HG03139 (cell line): ENCODE data around the gene HSD17B8.
A peak's percentile ranks its signal among the peaks of the same experiment; 100 is the strongest.

Experiments
- ATAC-seq: cut with Tn5 transposase; IDR thresholded peaks from one replicate; pipeline ENCODE4 v1.9.1; 2021; ENCODE audit not compliant: unreplicated experiment

The HSD17B8 gene

DNA sequence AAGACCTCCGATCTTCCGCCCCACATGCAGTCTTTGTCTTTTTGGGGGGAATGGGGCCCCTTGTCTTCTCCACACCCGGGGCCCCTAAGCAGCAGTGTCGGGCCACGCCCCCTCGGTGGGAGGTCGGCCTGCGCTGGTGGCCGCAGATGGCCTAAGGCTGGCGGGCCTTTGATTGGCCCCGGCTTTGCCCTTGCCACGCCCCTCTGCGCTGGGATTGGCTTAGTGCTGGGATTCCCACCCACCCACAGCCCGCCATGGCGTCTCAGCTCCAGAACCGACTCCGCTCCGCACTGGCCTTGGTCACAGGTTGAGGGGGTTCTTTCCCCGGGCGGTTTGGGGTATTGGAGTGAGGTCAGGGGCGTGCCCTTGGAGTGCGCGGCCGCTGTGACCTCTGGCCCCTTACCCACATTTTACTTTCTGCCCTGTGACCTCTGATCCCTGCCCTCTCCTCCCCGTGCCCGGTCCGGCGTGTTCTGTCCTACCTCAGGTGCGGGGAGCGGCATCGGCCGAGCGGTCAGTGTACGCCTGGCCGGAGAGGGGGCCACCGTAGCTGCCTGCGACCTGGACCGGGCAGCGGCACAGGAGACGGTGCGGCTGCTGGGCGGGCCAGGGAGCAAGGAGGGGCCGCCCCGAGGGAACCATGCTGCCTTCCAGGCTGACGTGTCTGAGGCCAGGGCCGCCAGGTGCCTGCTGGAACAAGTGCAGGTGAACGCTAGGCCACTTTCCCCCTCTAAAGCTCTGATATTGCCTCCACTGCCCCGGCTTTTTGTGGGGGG is at the start of gene HSD17B8:
Gene HSD17B8 (plus strand): TSS at position 241 of the 776 bp plus-strand sequence. CDS start 14 bp downstream, at position 255.
- ATAC-seq, result peak; percentile 40

DNA sequence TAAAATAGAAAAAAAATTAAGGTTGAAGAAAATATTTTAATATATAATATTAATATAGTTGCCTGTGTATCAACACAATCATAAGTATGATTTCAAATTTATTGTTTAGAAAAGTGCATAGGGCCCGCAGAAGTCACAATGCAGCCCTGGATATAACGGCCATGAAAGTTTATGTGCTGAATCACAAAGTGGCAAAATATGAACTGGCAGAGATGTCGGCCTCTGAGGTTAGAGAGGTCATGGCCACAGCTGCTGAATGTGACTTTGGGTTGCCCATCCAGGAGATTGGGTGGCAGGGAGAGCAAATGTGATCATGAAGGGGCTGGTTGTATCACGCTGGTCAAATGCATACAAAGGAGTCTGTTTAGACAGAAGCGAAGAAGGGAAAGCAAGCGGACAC is 47.9 kb upstream of the HSD17B8 start:
- no peak for ATAC-seq

DNA sequence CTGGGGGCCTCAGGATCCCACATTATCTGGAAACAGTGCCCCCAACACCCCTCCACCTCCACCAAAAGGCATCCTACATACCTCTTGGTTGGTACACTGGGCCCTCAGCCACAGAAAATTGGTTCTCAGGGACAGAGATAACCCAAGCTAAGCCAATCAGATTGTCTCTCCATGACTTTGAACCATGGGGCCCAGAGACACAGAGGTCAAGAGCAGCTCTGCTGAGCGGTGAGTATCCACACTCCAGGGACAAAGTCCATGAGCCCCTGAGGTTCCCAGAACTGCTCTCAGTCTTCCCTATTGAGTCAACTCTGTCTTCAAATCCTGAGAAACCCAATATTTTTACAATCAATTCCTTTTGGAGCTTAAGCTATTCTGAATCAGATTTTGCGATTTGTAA is 47.5 kb upstream of the HSD17B8 start:
- ATAC-seq, result no peak

DNA sequence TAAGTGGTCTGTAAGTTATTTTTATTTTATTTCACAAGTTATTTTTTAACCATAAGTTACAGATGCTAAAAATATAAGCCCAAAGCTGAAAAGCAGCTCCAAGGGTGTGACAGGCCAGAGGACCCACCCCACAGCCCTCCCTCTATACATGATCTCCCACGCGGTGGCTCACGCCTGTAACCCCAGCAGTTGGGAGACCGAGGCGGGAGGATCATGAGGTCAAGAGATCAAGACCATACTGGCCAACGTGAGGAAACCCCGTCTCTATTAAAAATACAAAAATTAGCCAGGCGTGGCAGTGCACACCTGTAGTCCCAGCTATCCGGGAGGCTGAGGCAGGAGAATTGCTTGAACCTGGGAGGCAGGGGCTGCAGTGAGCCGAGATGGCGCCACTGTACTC is 44.4 kb upstream of the HSD17B8 start:
- ATAC-seq, result no peak

DNA sequence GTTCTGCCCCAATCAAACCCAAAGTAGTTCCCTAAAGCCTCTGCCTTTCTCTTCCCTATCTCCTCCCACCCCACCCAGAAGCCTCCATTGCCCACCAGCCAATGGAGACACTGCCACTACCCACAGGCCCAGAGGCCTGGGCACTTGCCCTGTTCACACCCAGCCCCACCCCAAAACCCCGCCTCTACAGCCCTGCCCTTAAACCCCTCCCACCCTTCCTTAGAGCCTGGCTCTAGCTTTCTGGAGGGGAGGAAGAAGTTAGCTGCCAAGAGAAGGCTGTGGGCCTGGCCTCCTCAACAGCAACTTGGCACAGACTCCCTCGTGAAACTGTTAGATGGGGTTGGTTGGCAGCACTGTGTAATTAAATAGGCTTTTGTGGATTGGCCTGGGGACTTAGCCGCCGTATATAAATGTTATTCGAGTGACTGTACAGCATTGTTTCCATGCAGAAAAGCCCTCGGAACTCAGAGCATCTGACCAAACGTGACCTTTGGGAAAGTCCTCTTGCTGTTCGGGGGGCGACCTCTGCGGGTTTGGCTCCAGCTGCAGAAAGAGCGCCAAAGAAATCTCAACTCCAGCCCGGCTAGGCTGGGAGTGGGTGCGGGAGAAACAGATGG is 43.6 kb upstream of the HSD17B8 start:
- no peak for ATAC-seq

DNA sequence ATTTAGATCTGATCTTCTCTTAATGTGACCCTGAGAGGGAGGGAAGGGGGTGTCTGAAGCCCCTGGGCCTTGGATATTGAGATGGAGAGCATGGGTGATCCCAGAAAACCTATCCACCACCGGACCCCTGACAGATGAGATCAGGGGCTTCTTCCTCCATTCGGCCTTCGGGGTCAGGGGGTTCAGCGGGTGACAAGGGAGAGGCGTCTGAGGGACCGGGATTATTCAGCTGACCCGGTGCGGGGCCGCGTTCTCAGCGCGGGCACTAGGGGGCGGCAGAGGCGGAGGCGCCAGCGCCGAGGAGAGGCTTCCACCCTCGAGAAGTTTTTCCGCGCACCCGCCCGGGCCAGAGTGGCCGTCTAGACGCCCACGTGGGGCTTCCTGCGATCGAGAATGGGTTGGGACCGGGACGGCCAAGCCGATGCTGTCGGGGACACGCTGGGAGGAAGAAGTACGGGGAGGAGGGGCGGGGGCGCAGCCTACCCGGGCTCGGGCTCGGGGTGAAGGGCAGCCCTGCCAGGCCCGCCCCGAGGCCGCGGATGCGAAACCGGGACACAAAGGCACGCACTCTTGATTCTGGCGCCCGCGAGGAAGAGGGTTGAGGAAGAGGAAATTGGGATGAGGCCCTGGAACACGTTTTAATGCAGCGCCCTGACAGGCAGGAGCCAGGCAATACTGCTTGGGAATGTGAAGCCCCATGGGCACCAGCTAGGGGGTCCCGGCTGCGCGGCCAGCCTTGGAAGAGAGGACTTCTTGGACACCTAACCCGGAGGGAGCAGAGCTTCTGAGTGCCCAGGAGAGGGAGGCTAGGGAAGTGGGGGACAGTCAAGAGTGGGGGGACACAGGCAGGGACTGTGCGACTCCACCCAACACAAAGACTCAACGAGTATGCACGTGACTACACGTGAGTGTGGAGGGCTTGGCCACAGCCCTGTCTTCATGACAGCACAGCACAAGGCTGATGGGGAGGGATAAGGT is 42.8 kb upstream of the HSD17B8 start:
- no peak for ATAC-seq

DNA sequence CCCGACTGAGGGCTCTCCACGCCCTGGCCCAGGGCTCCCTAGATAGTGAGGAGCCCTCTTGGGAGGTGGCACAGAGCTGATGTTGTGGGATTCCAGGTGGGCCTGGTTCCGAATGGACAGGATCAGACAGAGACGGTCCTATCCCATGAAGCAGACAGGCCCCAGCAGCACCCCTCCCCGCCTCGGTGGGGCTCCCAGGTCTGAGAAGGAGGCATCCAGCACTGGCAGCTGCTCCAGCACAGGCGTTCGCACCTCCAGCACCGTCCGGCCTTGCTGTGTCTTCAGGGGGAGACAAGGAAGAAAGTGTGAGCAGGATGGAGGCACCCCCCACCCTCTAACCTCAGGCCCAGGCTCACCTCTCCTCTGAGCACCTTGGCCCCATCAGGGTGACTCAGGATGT is 40.9 kb upstream of the HSD17B8 start:
- no peak for ATAC-seq

DNA sequence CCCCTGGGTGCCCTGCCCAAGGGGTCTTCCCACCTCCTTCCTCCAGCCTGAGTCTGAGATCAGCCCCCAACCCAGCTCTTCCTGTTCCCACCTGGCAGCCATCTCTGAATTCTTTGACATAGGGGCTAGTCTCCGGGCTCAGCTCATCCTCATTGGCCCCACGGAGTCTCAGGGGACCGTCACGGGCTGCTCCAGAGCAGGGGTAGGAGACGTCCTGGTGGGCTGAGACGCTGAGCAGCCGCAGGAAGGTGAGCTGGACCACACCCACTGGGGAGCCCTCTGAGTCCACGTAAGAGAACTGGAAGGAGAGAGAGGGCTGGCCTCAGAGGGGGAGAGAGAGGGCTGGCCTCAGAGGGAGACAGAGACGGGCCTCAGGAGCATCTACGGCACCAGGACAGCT is 40.3 kb upstream of the HSD17B8 start:
- ATAC-seq, result no peak

DNA sequence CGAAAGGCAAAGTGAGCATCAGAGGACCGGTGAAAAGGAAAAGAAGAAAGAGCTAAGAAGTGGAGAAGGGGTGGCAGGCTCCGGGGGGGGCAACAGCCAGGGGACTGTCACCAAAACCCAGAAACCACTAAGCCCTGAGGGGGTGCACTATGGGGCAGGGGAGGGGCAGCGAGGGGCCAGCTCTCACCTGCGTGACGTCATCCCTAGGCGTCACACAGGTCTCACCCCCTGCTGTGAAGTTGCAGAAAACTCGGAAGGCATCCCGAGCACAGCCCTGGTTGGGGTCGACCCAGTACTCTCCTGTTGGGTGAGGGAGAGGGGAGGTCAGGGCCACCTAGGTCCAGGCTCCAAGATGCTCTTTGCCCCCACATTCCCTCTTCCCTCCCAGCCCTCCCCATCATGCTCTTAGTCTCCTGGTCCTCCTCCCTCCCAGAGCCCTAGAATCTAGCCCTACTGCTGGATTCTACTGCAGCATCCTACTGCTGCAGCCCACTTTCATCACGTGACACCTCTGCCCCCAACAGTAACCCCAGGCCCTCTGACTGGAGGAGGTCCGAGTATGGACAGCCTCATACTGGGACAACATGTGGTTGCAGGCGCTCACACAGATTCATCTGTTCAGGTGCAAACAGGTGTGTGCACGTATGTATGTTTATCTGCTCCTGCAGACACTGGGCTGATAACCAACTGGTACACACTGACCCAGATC is 39.6 kb upstream of the HSD17B8 start:
- no peak for ATAC-seq

DNA sequence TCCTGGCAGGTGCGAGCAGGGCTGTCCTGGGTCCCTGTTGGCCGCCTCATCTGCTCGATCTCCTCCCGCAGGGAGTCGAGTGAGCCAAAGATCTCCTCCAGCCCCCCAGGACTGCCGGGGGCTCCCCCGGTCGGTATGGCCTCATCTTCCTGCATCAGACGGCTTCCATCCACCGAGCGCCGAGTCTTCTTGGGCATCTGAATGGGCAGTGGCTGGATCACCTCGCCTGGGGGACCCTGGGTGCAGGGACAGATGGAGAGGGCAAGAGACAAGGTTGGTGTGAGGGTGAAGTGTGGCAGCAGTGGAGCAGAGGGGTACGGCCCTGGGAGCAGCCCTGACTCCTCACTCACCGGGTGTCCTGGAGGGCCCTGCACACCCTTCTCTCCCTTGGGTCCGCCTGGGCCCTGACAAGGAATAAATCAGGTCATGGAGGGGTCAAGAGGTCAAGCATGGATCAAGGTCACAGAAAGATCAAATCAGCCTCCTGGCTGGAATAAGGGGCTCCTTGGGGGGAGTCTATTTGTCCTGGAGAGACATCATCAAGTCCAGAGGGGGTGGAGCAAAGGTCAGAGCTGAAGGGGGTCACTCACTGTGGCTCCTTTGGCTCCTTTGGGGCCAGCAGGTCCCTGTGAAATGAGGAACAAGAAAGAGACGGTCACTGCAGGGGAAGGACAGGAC is 38.7 kb upstream of the HSD17B8 start:
- no peak for ATAC-seq

DNA sequence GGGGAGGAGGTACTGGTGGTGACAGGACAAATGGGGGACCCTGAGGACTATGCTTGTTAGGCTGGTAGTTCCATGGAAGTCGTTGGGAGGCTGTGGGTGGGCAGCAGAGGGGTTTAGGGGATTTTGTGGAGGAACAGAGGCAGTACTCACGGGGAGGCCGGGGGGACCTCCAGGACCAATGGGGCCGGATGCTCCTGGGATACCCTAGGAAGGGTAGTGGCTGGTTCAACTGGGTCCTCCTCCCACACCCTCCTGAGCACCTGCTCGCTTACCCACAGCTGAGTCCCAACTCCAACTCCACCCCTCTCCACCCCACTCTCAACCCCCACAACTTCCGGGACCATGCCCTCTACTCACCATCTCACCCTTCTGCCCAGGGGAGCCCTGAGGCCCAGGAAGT is 38.1 kb upstream of the HSD17B8 start:
- no peak for ATAC-seq

DNA sequence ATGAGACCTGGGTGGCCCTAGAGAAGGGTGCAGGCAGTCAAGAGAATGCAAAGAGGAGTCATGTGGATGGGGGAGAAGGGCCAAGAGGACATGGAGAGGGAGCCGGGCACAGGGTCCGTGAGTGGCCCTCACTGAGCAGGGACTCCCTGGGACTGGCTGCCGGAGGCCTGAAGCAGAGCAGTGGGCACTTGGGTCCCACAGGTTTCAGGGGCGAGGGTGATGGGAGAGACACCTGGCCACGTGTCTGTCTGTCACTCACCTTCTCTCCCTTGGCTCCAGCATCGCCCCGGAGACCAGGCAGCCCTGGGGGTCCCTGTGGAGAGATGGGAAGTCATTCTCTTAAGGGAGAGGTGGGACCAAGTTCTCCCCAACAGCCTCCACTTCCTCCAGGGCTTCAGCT is 37.6 kb upstream of the HSD17B8 start:
- ATAC-seq, result no peak

DNA sequence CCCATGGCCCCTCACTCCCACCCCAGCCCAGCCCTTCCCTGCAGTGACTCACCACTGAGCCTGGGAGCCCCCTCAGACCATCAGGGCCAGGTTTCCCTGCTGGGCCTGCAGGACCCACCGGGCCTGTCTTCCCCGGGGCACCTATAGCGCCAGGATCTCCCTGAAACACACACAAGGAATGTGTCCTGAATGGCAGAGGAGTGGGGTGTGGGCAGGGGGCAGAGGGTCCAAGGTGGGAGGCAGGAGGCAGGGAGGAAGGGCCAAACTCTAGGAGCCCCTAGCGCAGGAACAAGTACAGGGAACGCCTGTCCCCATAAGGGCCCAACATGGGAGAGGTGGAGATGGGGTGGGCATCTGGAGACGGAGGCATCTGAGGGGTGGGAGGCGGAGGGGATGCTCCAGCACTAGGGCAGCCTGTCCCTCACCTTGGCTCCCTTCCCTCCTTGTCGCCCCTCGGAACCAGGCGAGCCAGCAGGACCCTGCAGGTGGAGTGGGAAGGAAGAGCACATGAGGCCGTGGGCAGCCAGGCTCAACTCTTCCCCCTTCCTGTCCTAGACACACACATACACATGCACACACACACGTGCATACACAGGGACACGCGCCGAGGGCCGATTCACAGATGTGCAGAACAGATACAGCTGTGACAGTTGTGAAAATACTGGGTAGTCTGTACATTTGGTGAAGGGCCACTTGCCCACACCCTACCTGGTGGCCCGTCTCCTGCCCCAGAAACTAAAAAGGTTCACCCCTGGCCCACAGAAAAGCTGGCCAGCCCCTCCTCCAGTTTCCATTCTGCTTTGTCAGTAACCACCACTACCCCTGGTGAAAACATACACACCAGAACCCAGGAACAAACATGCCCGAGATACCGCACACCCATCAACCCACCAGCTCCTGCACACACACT is 36.8 kb upstream of the HSD17B8 start:
- ATAC-seq, result no peak

DNA sequence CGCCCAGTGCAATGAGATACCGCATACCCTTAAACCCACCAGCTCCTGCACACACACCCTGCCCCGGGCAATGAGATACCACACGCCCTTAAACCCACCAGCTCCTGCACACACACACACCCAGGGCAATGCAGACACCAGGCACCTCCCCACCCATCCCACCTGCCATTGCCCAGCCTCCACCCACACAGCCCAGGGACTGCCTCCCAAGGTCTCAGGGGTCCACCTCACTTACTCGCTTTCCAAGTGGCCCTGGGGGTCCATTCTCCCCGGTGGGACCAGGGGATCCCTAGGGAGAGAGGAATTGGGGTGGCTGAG is 36.2 kb upstream of the HSD17B8 start:
- ATAC-seq, result no peak

DNA sequence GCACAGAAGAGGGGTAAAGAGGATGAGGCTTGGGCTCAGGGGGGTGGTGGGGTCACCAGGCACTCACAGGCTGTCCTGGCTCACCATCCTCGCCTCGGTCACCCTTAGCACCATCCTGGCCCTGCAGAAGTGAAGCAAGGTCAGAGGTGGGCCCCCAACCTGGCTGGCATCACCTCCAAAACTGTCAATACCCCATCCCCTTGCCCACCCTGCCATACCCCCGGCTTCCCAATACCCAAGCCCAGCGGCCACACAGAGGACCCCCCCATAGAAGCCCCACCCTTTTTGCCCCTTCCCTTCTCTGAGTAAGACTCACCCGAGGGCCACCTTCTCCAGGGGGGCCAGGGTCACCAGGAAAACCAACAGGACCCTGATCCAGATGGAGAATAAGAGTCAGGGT is 35.8 kb upstream of the HSD17B8 start:
- no peak for ATAC-seq

DNA sequence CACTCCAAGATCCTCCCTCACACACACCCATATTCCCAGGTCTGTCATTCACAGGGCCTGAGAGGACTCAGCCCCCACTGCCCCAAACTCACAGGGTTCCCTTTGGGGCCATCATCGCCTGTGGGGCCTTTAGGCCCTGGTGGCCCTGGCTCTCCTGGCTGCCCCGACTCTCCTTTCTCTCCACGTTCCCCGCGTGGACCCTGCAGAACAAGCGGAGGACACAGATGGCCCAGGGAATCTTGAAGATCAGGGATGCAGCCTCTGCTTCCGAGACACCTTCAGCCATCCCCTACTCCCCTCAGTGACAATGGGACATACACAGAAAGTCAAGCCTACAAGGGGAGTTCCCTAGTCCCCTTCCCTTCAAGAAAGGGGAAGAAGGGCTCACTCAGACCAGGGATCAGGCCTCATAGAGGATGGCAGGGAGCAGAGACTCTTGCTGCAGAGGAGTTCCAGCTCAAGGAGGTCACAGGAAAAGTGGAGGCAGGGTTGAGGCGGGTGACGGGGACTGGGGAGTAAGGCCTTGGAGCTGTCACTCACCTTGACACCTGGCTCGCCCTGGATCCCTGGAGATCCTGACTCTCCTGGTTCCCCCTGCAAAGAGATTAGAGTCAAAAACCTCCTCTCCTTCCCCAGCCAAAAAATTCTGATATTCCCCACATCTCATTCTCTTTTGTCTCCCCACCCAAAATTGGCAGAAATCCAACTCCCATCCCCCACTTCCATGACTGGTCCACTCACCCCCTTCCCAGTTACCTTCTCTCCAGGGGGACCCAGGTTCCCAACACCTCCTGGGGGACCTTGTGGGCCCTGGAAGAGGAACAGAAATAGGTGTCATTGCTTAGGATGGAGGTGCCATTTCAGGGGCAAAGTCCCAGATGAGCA is 34.9 kb upstream of the HSD17B8 start:
- ATAC-seq, result no peak

DNA sequence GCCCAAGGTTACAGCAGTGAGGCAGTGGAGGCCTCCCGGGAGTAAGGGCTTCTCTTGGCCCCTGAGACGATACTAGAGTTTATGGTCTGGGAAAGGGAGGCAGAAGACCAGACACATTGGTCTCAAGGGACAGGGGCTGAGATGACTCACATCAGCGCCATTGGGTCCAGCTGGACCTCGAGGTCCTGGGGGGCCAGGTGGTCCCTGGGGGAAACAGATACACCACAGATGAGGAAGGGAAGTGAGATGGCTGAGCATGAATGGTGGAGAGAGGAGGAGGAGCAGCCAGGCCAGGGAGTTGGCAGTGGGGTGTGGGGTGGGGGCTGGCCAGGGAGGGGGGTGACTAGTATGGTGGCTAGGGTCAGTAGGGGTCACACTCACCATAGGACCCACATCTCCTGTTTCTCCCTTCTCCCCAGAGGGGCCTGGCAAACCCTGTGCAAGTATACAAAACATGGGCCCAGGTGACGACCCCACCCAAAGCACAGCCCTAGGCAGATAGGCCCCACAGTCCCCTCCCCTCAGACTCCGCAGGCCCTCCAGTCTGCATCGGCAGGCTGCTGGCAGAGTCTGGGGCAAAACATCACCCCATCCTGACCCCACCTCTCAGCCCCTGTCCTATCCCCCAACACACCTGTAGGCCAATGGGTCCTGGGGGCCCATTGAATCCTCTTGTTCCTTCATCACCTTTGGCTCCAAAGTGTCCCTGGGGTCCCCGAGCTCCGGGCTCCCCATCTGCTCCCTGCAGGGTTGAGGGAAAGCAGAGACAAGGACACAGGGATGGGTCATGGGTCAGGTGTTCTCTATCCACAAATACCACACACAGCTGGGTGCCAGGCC is 34.1 kb upstream of the HSD17B8 start:
- no peak for ATAC-seq
